Amygdala (tissue), 56 donors: ENCODE results near the gene ECI1.
A peak's percentile ranks its signal among the peaks of the same experiment; 100 is the strongest.
"Not testable (repeated sequence)": the region's sequence is repeated elsewhere in the genome, so short reads cannot be mapped to it uniquely, and the experiment has no call there.

ENCODE experiments used
- DNase-seq, 56 donors: peaks; one replicate each; lab custom pipeline; 2025; lab: John Stamatoyannopoulos, UW

The ECI1 gene

GRCh38 chr16:2258530-2258929, 7.1 kb upstream of the ECI1 start:
- DNase-seq = not testable (repeated sequence)

GRCh38 chr16:2257726-2258125, 6.3 kb upstream of the ECI1 start:
- no peak for DNase-seq

- DNase-seq = peak in 2 of 56 donors; percentile 14 to 17
Measured at GRCh38 chr16:2256531-2257140, 5.2 kb upstream of the ECI1 start.

- no peak for DNase-seq
Measured at GRCh38 chr16:2253293-2253692, 1.9 kb upstream of the ECI1 start.

GRCh38 chr16:2252806-2253148, 1.4 kb upstream of the ECI1 start:
- DNase-seq = no peak

- DNase-seq = peak in 1 of 56 donors; percentile 12
Measured at GRCh38 chr16:2250652-2251295, 613 bp downstream of the ECI1 start.

- DNase-seq = no peak
Measured at GRCh38 chr16:2246301-2246885, 5.0 kb downstream of the ECI1 start.

GRCh38 chr16:2244926-2245795, 6.2 kb downstream of the ECI1 start:
- no peak for DNase-seq

- no peak for DNase-seq
Measured at GRCh38 chr16:2244301-2244700, 7.1 kb downstream of the ECI1 start.

GRCh38 chr16:2243781-2244180, 7.6 kb downstream of the ECI1 start:
- DNase-seq = no peak

- DNase-seq = no peak
Measured at GRCh38 chr16:2243031-2243528, 8.3 kb downstream of the ECI1 start.

GRCh38 chr16:2242598-2242997, 8.8 kb downstream of the ECI1 start:
- no peak for DNase-seq

GRCh38 chr16:2240331-2240730, 11.1 kb downstream of the ECI1 start:
- DNase-seq = not testable (repeated sequence)

GRCh38 chr16:2238838-2239675, 12.3 kb downstream of the ECI1 start:
- DNase-seq = no peak

GRCh38 chr16:2238150-2238837, 13.1 kb downstream of the ECI1 start:
- no peak for DNase-seq

- no peak for DNase-seq
Measured at GRCh38 chr16:2237493-2238149, 13.8 kb downstream of the ECI1 start.

GRCh38 chr16:2237102-2237482, 14.3 kb downstream of the ECI1 start:
- DNase-seq = no peak

- no peak for DNase-seq
Measured at GRCh38 chr16:2236337-2237101, 14.9 kb downstream of the ECI1 start, which contains the start of gene DNASE1L2. Gene DNASE1L2, plus strand, starts transcription at chr16:2236444. Its CDS starts 373 bp downstream, at chr16:2236817.
